GM18517 (cell line): ENCODE results near the gene TP53I11.

Source experiments
- ATAC-seq: cut with Tn5 transposase; IDR thresholded peaks from one replicate; pipeline ENCODE4 v1.9.1; 2021; ENCODE audit warnings: mild to moderate bottlenecking, moderate library complexity; ENCODE audit not compliant: unreplicated experiment

The TP53I11 gene

GRCh38 chr11:44957776-44958564 is 7.3 kb upstream of the TP53I11 start:
- no peak for ATAC-seq

- no peak for ATAC-seq
These were observed 6.4 kb upstream of the TP53I11 start for GRCh38 chr11:44957040-44957515.

GRCh38 chr11:44955015-44955738 is 4.5 kb upstream of the TP53I11 start:
- no peak for ATAC-seq

DNA sequence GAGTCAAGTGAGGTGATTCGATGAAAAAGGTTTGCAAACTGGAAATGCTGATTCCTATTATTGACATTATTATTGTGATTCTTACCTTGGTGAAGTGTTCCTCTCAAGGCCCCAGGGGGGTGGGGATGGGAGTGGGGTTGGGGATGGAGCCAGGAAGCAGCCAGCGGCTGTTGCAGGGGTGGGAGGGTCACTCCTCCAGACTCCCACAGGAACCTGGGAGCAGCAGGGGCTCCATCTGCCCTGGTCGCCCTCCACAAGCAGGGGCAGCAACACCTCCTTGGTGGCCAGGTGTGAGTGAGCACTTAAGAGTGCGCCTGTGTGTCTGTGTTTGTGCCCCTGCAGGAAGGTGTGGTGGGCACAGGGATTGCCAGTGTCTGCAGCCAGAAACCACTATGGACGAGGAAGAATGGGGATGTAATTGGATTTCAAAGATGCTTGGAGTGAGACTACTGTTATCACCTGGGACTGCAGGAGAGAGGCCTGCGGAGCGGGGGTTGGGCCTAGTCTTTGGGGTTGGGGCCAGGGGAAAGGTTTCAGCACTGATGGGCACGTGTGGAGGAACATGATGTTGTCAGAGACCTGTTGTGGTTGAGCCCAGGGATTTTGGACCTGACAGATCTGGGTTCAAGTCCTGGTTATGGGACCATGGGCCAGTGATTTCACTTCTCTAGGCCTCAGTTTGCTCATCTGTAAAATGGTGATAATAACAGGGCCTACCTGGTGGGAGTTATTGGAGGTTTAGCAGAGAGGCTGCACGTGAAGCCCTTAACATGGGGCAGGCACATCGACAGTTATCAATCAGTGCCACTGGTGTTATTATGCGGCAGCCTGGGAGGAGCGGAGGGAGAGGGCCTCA is 3.6 kb upstream of the TP53I11 start:
- no peak for ATAC-seq

DNA sequence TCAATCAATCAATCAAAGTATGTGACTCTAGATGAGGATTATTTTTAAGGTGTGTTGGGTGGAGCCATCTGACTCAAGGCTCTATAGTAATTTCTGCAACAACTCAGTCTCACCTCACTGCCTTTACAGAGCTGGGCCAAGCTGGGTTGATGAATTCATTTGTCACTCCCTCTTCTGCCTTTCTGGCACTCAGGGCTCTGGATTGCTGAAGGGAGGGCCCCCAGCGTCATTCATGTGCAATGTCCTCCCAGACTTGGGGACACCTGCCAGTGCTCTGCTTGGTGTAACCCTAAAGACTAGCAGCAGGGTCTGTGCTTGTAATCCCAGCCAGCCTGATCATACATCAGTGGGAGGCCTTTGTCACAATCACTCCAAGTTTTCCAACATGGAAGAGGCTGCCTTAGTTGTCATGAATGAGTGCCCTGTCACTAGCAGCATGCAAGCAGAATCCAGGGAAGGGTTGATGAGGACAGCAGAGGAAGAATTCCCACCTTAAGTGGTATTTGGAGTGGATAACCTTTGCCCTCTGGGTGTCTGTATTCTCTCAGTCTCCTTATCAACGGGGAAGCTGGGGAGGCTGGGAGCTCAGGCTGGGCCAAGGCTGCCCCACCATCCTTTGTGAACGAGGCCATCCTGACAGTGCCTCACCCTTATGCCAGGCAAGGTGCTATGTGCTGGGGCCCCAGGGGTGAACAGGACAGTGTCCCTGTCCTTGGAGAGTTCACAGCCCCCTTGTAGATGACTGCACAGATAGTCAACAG is 2.0 kb upstream of the TP53I11 start:
- no peak for ATAC-seq

DNA sequence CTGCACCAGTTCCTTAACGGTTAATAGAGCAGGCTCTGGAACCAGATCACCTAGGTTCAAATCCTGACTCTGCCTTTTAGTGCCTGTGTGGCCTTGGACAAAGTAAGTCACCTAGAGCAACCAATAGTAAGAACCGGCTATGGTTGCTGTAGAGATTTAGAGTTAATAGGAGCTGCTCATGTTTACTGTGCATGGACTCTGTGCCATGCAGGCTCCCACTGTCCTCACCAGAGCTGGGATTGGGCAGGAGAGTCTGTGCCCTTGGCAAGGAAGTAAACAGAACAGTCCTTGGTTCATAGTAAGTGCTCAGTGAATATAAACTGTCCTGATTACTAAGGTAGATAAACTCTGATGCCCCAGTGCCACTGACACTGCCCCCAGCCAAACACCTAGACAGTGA is 1.4 kb upstream of the TP53I11 start:
- no peak for ATAC-seq

DNA sequence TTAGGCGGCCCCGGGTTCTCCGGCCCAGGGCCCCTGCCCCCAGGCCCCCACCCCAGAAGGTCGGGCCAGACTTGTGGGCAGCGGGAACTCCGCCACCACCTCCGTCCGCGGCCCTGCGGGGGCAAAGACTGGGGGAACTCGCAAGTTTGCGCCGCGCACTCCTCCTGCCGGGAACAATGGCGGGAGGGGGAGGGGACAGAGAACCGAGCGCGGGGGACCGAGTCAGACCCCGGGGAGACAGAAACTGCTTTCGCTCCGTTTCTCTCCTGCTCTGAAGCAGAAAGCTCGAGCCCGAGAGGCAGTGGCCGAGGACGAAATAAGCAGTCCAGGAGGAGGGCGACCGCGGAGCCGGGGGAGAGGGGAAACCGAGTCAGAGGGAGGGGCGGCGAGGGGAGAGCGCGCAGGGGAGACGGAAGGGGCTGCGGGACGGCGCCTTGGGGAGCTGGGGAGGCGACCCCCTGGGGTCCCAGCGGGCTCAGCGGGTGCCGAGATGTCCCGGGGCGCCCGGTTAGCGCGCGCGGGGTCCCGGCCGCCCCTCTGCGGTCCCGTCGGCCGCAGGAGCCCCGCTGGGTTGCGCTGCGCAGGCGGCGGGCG is 555 bp downstream of the TP53I11 start:
- no peak for ATAC-seq

- no peak for ATAC-seq
These were observed 1.3 kb downstream of the TP53I11 start for GRCh38 chr11:44949160-44950030.

DNA sequence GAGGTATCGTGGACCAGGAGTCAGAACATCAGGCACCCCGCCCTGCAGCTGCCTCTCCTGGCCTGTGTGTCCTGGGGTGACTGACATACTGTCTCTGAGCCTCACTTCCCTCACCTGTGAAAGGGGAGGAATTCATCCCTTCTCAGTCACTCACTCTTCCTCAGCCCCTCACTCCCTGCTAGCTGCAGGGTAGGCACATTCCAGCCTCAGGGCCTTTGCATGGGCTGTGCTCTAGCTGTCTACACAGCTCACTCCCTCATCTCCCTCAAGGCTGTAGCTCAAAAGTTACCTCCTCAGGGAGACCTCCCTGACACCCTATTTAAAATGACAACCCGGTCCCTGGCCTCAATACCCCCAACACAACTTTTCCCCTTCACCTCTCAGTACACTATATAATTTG is 2.5 kb downstream of the TP53I11 start:
- ATAC-seq, result no peak

DNA sequence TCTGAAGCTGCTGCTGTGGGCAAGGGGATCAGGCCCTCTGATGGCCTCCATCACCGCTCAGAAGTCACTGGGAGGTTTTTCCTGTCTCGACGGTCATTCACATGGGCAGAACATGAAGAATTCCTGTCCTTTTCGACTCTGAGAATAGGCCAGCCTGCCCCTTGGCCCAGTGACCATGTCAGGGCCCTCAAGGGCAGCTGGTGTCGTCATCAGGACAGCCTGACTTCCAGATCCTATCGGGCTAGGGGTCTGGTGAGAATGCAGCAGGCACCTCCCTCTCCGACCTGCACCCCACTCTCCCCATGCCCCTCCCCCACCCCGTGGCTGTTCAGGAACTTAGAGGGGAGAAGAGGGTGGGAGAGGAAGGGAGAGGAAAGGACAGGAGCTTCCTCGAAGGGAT is 3.6 kb downstream of the TP53I11 start:
- ATAC-seq, result no peak

GRCh38 chr11:44946263-44946662 is 4.4 kb downstream of the TP53I11 start:
- no peak for ATAC-seq

DNA sequence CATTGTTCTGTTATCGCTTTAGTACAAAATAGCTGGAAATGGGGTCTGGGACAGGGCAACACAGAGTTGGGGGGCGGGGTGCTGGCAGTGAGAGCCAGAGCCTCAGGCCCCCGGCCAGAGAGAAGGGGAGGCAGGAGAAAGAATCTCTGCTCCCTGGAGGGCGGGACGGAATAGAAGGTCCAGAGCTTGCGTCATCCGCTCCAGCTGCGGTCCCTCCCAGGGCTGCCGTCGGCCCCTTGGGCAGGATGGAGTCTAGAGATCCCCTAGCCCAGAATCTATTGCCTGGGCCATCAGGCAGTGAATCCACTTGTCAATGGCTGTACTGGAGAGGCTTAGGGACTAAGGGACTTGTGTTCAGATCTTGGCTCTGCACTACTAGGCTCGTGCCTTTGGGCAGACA is 5.0 kb downstream of the TP53I11 start:
- ATAC-seq, result no peak

DNA sequence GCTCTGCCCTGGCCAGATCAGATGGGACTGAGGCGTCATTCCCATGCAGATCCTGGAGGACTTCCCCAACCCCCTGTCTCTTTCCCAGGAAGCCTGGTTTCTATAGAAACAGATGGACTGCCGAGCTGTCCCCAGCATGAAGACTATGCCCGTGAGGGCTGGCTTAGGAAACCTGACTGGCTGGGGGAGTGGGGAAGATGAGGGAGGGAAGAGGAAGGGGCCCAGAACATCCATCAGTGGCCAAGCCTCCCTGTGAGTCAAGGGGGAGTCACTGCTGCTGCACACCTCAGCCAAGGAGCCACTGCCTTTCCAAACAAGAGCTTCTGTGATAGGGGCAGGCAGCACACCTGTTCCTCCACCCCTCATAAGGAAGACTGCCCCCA is 5.8 kb downstream of the TP53I11 start:
- ATAC-seq, result no peak

- no peak for ATAC-seq
These were observed 6.4 kb downstream of the TP53I11 start for GRCh38 chr11:44944181-44944852.

DNA sequence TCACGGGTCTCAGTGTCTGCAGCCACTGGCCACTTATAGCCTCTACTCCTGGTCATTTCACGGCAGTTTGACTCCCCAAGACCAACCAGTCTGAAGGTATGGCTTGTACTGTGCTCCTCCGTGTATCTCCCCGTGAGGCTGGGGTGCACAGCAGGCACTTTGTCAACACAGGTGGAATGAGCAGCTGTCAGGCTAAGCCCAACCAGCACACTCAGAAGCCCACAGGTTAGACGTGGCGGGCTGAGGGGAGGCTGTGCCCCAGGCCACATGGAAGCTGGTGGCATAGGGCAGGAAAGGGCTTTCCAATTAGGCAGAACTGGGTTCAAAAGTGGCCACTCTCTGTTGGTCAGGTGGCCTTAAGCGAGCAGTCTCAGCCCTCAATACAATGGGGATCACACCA is 7.0 kb downstream of the TP53I11 start:
- ATAC-seq, result no peak

GRCh38 chr11:44943118-44943517 is 7.6 kb downstream of the TP53I11 start:
- ATAC-seq, result no peak

GRCh38 chr11:44942029-44942955 is 8.4 kb downstream of the TP53I11 start:
- ATAC-seq, result no peak
